ENCODE data around the gene SQOR. TPM values are rescaled to one million over a fixed set of nuclear protein-coding genes. Genes with fewer than 3 reads are reported as not detected.

The SQOR gene
- total and polyA plus RNA-seq, 2 donors (not counting 1 experiment from before 2014, with no cell fraction given), result 25.6 to 29.1 TPM

DNA sequence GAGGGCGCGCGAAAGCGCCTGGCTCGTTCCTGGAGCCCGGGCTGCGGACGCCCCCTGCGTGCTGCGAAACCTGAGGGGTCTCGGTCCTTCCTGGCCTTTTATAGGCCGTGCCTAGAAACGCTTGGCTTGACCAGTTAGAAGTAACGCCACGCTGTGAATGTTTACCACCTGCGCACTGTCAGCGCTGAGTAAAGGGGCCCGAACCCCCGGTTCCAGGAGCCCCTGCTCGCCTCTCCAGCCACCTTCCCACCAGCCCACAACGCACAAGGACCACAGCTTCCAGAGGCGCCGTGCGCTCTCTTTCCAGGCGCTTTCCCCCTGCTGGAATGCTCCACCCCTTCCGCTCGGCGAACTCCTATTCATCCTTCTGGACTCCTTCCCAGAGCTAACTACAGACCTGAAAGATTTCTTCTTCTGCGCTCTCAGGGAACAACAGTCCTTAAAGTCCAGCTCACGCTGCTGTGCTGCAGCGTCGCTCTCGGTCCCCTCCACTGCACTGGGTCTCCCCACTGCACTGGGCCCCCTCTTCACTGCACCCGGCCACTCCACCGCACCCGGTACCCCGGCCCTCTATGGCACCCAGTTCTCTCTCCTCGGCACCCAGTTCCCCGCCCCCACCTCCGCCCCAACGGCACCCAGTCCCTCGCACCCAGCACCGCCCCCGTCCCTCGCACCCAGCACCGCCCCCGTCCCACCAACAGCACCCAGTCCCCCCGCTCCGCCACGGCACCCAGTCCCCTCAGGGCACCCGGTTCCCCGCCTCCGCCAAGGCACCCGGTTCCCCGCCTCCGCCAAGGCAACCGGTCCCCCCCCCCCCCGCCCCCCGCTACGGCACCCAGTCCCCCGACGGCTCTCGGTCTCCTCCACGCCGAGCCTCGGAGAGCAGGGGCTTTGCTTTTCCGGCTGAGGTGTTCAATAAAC is 69.8 kb downstream of the SQOR start:
- peaks cover 14% of the 10 kb centered on the region for H3K4me1 Mint-ChIP-seq
- no peak overlapping the region for H3K27ac Mint-ChIP-seq
- Histone ChIP-seq H3K79me2 (ENCODE audit: control insufficient read depth, insufficient read depth, low read length) (no peaks in the 10 kb centered on the region), H3K4me3 (ENCODE audit: control extremely low read depth in 1 of 5, extremely low read depth in 1 of 5, insufficient read depth in 1 of 5, low read depth in 2 of 5, low read length in 4 of 5) (peak overlapping the region; percentile 48 to 84 (median 79)), H3K4me2 (replicated peaks; ENCODE audit: low read depth, low read length, poor library complexity, severe bottlenecking) (peak overlapping the region; percentile 83), H3K4me1 (ENCODE audit: control insufficient read depth in 2 of 2, insufficient read depth in 2 of 2, low read length in 2 of 2) (peaks cover 10 to 12% of the 10 kb centered on the region in 2 donors), H2AFZ (ENCODE audit: insufficient read depth, low read depth, low read length, poor library complexity, severe bottlenecking) (peak overlapping the region; percentile 78), H3K9me3 (ENCODE audit: control extremely low read depth in 1 of 3, control insufficient read depth in 2 of 3, insufficient read depth in 1 of 3, low read length in 2 of 3) (peaks cover 0 to 9% (median 0%) of the 10 kb centered on the region in 3 donors), H3K36me3 (replicated peaks in 1 of 2; ENCODE audit: control extremely low read depth in 1 of 2, control insufficient read depth in 1 of 2, extremely low read depth in 1 of 2, insufficient read depth in 2 of 2, low read length in 1 of 2) (no peaks in the 10 kb centered on the region), H3K27me3 (replicated peaks in 1 of 4; ENCODE audit: control extremely low read depth in 1 of 4, control insufficient read depth in 3 of 4, insufficient read depth in 4 of 4, low read length in 3 of 4) (peaks cover 0 to 14% (median 7%) of the 10 kb centered on the region in 4 experiments), H3K9ac (ENCODE audit: low read length) (peak overlapping the region; percentile 84), H3K27ac (ENCODE audit: low read length in 2 of 2) (no peak overlapping the region), H4K20me1 (ENCODE audit: control insufficient read depth, insufficient read depth, low read length, poor library complexity, severe bottlenecking) (no peaks in the 10 kb centered on the region)
- peak overlapping the region; percentile 93 for H3K4me3 Mint-ChIP-seq
- ChIA-PET CTCF (interaction anchor here (0.7 to 1.9 kb wide), 11 partner anchors 7 to 111 kb away, joined by 3 to 10 read pairs (median 4); partner anchors contain the start of gene SQOR), POLR2A (no interaction called here)
- H3K9me3 Mint-ChIP-seq (ENCODE audit: insufficient read depth), result no peaks in the 10 kb centered on the region
- DNase-seq (peak; percentile 33), ATAC-seq (ENCODE audit: low read depth) (peak; percentile 22)
- intact Hi-C loops (cut with micrococcal nuclease), result loop anchor here (1.0 to 2.0 kb wide), 2 partner anchors 70 to 183 kb away; partner anchors contain the start of gene SQOR
- WGBS (ENCODE audit: insufficient coverage), result 8% methylated on average over 39 of the region's 67 CpGs
- TF ChIP-seq, protein P1, sequence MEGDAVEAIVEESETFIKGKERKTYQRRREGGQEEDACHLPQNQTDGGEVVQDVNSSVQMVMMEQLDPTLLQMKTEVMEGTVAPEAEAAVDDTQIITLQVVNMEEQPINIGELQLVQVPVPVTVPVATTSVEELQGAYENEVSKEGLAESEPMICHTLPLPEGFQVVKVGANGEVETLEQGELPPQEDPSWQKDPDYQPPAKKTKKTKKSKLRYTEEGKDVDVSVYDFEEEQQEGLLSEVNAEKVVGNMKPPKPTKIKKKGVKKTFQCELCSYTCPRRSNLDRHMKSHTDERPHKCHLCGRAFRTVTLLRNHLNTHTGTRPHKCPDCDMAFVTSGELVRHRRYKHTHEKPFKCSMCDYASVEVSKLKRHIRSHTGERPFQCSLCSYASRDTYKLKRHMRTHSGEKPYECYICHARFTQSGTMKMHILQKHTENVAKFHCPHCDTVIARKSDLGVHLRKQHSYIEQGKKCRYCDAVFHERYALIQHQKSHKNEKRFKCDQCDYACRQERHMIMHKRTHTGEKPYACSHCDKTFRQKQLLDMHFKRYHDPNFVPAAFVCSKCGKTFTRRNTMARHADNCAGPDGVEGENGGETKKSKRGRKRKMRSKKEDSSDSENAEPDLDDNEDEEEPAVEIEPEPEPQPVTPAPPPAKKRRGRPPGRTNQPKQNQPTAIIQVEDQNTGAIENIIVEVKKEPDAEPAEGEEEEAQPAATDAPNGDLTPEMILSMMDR (IDR thresholded peaks at IDR 0.05), result no peak
- no peak for TF ChIP-seq EZH2 (IDR thresholded peaks at IDR 0.05; ENCODE audit: borderline replicate concordance, insufficient read depth, low read depth, low read length, poor library complexity, severe bottlenecking)
- H3K27me3 Mint-ChIP-seq, result peaks cover 8% of the 10 kb centered on the region
